HL-60/S4 treated with retinoic acid at 250 ng/mL for 4 days and 3 days (cell line): ENCODE measurements around the gene ALX4.

ENCODE experiments used
- in situ Hi-C: fragments of 300-500 bp; cut with MboI; formaldehyde crosslinking; loops from 2 replicates; pipeline ENCODE4 v1.7.0; 2022; ENCODE audit warnings: low sequenced_read_pairs

ALX4 gene

GRCh38 chr11:44252999-44253602 is 56.8 kb downstream of the ALX4 start:
- in situ Hi-C loops: no loop called here

GRCh38 chr11:44250421-44250820 is 59.5 kb downstream of the ALX4 start:
- in situ Hi-C loops: no loop called here

- in situ Hi-C loops: no loop called here
Observed at GRCh38 chr11:44248109-44248508, 61.8 kb downstream of the ALX4 start.

DNA sequence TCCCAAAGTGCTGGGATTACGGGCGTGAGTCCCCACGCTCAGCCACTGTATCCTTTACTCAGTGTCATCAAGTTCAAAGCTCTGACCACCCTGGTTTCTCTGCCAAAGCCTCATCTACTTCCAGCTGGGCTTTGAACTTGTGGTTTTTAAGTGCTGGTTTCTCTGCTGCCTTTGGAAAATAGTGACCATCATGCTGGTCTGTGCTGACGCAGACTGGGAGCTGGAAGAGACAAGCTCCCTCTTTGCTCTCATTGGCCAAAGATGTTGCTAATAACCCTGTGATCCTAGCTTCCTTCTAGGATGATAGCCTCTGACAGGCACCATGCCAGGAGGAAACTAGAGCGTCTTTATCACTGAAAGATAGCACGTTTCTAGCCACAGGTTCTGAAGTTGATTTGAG is 62.4 kb downstream of the ALX4 start:
- in situ Hi-C loops: no loop called here

DNA sequence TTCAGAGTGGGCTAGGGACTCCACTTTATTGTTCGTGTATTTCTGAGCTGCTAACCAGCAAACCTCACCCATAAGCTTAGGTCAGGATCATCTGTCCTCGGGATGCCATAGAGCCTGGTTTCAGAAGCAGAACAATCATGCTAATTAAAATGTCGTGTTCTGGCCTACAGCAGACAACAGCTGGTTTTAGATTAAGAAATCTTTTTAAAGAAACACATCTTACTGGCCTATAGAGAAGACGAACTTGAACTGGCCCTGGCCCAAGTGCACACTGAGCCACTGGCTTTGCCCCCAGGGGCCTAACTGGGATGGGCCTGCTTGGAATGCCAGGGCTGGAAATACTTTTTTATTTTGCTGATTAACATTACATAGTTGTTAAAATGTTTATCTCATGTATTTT is 63.2 kb downstream of the ALX4 start:
- in situ Hi-C loops: no loop called here

- in situ Hi-C loops: no loop called here
Observed at GRCh38 chr11:44244639-44245310, 65.2 kb downstream of the ALX4 start.

DNA sequence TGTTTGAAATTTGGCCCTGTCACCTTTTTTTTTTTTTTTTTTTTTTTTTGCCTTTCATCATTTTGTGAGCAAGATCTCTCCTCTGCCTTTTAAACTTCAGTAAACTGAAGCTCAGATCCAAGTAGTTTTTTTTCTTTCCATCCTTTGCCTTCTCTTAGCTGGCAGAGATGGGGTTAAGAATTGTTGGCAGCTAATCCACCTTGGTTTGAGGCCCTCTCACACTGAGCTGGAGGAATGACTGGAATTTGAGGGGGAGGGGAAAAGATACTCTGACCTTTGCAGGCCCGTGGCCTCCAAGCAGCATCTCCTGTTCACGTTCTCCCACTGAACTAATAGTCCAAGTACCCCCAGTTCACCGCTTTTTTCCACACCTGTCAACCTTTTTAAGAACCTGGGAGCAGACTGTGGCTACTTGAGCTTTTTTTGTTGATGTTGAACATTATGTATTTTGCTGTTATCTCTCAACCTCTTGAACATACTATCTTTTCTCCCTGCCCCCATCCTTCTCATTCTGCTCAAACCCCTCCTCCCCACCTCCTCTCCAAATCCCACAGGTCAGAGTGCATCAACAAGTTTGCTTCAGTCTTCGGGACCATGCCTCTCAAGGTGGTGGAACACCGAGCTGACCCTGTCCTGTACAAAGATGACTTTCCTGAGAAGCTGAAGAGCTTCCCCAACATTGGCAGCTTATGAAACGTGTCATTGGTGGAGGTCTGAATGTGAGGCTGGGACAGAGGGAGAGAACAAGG is 66.2 kb downstream of the ALX4 start:
- in situ Hi-C loops: no loop called here

- in situ Hi-C loops: no loop called here
Observed at GRCh38 chr11:44243086-44243485, 66.9 kb downstream of the ALX4 start.

- in situ Hi-C loops: no loop called here
Observed at GRCh38 chr11:44241851-44242250, 68.1 kb downstream of the ALX4 start.

- in situ Hi-C loops: no loop called here
Observed at GRCh38 chr11:44237156-44237555, 72.8 kb downstream of the ALX4 start.

DNA sequence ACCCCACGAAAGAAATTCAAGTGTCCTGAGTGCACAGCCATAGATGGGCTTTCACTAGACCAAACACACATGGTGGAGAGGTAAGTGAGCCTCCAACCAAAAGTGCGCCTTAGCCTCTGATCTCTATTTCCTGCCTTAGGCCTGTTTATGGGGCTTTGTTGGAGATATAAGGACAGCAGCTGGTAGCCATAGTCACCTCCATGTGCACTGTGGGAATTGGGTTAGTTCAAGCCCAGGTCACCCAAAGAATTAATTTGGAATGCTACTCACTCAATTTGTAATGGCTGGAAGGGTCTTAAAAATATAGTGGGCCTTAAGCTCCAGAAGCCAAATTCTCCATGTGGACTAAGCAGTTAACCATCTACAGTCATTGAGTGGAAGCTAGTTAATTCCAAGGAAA is 73.6 kb downstream of the ALX4 start:
- in situ Hi-C loops: no loop called here

DNA sequence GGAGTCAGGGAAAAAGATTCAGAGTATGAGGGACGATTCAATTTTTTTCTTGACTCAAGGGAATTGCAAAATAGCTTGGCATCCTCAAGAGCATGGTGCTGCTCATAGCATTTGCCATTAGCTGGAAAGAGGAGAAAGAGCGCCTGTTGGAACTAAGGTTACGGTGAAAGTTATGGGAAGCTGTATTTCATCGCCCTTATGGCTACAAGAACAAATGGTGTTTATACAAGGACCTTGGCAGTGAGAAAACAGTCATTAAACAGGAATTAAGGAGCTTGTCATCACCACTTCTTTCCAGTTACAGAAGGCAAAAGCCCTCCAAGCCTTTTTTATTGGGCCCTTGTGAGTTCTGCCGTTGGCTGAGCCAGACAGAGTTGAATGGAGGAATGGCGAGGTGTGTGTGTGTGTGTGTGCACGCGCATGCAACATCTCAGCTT is 74.2 kb downstream of the ALX4 start:
- in situ Hi-C loops: no loop called here

DNA sequence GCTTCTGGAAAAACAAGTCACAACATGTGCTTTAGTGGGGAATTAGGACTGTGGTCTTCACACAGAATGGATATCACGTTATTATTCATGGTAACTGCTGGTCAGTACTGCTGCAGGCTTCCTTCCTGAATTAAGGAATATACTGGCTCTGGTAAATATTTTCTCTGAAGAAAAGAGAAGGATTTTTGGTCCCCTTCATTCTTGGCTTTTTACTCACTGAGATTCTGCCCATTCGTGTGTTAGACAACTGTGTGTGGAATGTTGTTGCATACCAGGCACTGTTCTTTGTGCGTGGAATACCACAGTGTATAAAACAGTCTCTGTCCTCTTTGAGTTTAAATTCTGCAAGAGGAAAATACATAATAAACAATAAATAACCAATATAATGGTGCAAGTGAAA is 80.3 kb downstream of the ALX4 start:
- in situ Hi-C loops: no loop called here

- in situ Hi-C loops: no loop called here
Observed at GRCh38 chr11:44229098-44229497, 80.8 kb downstream of the ALX4 start.

GRCh38 chr11:44228379-44228778 is 81.6 kb downstream of the ALX4 start:
- in situ Hi-C loops: no loop called here

- in situ Hi-C loops: no loop called here
Observed at GRCh38 chr11:44226945-44227344, 83.0 kb downstream of the ALX4 start.

- in situ Hi-C loops: no loop called here
Observed at GRCh38 chr11:44226490-44226889, 83.4 kb downstream of the ALX4 start.

GRCh38 chr11:44224867-44225501 is 85.0 kb downstream of the ALX4 start:
- in situ Hi-C loops: no loop called here

DNA sequence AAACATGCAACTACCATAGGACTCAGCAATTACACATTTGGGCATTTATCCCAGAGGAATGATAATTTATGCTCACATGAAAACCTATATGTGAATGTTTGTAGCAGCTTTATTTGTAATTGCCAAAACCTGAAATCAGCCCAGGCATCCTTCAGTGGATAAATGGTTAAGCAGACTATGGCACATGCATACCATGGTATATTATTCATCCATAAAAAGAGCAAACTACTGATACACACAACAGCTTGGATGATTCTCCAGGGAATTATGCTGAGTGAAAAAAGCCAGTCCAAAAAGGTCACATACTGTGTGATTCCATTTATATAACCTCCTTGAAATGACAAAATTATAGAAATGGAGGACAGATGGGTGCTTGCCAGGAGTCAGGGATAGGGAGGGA is 86.7 kb downstream of the ALX4 start:
- in situ Hi-C loops: no loop called here

- in situ Hi-C loops: no loop called here
Observed at GRCh38 chr11:44221992-44222391, 87.9 kb downstream of the ALX4 start.

DNA sequence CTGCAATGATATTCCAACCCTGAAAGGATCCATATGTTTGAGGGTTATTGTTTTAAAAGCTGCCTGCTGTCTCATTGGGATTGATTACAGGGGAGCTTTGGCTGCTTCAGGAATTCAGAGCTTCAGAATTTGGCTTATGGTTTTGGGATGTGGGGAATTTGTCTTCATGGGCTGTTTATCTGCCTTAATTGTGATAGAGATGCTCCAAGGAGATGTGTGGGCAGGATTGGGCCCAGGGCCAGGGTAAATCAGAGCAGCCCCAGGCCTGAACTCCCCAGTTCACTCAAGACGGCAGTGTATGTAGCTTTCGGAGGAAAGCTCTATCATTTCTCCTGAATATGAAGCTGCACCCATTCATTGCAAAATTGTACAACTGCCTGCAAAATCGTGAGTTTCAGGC is 88.5 kb downstream of the ALX4 start:
- in situ Hi-C loops: no loop called here
